ENCODE measurements around the gene CHIT1.
"Not testable (repeated sequence)": the region's sequence is repeated elsewhere in the genome, so short reads cannot be mapped to it uniquely, and the experiment has no call there.

The CHIT1 gene

DNA sequence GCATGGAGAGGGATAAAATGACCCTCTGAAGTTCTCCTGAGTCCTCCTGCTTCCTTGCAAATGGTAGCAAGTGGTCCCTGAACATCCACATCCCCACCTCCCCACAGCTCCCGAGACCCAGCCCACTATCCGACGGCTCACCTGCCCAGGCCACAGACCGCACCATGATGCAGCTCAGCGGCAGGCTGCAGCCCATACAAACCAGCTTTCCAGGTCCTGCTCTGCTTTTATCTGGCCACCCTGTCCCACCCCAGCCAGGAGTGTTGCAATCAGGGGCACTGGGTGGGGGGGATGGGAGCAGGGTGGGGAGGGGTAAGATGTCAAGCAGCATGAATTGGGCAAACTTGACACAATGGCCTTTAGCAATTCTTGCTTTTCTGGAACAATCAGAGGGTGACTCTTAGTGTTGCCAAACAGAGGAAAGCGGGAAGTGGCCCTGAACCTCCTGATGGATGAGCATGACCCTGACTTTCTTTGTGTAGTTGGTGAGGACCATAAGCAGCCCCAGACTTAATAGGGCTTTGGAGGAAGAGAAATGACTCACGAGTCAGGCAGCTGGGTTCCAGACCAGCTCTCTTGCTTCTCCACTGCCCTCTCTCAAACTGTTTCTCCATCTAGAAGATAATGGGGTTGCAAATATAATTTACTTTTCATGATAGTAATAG is at the start of gene CHIT1:
Gene CHIT1, minus strand, starts transcription at position 203 of the 665 bp plus-strand sequence. Its CDS starts 37 bp downstream, at position 166.
- no peak for DNase-seq

DNA sequence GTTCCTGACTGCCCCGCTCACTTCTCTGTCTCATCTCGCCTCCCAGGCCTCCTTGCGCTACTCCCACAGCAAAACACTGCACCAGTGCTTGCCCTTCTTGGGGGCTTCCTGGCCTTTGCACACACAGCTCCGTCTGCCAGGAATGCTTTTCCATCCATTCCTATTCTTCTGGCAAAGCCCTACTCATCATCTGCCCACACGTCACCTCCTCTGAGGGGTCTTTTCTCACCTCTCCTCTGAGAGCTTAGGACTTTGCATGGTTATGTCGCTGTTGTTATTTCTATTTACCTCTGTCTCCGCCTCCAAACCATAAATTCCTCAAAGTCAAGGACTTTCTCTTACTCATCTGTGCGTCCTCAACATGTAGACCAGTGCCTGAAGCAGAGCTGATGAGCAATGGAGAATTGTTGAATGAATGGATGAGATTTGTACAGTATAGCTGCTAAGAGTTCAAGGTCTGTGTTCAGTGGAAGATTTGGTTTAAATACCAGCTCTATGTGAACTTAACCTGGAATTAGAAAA is 49.5 kb upstream of the CHIT1 start:
- DNase-seq: no peak

DNA sequence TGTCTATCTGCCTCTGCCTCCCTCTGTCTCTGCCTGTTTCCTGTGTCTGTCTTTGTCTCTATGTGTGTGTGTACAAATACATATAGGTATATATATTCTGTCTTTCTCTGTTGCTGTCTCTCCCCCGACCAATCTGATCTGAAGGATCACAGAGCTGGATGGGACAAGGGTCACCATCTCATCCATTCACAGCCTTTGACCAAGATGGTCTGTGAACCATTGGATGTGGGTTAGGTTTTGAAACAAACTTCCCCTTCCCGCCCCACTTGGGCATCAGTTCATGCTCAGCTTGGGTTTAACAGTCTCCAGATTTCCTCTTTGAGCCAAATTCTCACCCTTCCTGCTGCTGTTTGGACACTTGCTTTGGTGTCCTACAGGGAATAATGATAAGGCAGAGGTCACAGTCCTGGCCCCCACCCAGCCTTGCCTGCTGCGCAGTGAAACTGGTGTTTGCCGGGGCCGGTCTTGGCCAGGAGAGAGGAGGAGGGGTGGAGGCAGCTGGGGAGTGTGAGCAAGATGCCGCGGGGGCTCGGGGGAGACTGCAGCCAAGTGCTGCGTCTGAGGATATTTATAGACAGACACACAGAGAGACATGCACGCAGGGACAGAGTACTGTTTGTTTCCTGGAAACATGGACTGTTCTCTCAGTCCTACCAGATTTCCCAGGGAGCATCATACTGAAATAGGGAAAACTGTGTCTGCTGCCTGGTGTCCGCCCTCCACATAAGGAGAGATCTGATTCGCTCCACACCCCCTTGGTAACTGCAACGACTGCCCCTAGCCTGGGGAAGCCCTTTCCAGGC is 48.8 kb upstream of the CHIT1 start:
- peak in 1 of 2 donors; percentile 51 for DNase-seq

DNA sequence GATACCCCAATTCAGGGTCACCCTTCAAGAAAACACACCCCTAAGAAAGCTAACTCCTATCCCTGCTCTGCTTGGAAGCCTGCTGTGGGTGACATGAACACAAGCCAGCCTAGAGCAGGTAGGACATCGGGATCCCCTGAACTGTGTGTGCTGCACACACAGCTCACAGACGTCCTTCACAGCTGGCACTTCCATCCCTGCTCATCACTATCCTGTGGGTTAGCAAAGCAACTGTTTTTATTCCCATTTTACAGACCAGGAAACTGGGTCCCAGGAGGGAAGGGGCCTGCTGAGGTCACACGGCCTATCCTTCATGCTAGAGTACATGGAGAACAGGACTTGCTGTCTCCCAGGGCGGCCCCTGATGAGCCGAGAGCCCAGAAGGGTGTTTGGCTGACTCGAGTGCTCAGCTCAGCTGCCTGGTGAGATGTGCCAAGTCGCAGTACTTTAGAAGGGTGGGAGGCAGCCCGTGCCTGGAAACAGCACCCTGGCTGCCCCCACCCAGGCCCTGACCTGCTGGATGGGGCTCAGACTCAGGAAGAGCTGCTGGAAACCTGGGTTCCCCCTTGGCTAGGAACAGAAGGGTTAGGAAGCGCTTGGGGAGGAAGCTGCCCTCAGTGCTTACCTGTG is 47.6 kb upstream of the CHIT1 start:
- DNase-seq: no peak

DNA sequence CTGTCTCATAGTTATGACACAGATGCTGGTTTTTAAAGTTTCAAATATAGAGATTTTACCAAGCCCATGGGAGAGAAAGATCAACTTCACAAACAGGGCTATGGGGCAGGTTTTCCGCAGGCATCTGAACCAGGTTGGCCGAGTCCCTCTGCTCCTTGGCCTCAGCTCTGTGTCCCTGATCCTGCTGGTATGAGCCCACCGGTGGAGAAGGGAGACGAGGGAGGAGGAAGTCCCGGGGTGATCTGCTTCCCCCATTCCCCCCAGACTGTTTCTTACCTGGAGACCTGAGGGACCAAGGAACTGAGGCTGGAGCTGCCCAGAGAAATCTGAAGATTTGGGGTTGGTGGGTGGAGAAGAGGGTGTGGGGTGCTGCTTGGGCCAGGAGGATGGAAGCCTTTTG is 46.9 kb upstream of the CHIT1 start:
- DNase-seq: no peak

DNA sequence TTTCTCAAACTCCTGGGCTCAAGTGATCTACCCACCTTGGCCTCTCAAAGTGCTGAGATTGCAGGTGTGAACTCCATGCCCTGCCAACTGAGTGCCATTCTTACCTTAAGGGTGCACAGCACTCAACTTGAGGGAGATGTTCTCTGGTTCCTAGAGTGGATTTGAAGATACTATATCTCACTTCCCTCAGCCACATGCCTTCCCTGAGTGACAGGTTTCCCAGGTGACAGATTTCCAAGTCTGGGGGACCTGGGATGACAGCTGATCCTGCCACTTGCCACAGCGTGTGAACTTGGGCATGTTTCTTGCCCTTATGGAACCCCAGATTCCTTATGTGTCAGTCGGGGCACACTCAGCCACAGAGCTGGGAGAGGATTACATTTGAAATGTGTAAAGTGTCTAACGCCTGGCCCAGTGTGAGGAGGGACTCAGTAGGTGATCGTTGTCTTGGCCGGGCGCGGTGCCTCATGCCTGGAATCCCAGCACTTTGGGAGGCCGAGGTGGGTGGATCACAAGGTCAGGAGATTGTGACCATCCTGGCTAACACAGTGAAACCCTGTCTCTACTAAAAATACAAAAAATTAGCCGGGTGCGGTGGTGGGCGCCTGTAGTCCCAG is 46.3 kb upstream of the CHIT1 start:
- DNase-seq: no peak

DNA sequence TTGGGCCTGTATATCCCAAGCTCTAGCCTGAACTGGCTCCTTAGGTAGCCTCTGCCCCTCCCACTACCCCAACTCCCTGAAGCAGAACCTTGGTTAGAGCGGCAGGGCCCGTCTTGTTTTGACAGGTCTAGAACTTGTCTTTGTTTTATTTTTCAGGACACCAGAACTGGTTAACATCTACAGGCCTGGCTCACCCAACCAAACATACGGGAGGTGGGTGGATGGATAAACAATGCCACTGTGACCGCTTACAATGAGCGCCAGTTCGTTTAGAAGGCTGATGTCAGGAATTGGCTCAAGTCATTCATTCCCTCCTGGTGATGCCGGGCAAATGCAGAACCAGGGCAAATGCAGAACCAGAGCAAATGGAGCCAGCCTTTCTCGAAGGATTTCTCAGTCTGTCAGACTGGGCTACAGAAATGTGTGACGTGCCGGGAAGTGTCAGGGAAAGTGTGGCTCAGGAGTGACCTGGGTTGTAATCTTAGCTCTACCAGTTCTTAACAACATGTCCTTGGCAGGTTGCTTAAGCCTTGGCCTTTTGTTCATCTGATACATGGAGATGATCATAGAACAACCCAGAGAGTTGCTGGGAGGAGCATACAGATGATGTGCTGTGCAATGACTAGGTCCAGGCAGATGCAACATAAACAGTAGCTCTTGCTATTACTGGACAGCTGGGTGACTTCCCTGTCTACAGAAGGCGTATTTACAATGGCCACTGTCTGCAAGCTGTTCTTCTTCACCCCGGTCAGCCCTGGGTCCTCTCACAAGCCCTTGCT is 45.3 kb upstream of the CHIT1 start:
- DNase-seq: no peak

DNA sequence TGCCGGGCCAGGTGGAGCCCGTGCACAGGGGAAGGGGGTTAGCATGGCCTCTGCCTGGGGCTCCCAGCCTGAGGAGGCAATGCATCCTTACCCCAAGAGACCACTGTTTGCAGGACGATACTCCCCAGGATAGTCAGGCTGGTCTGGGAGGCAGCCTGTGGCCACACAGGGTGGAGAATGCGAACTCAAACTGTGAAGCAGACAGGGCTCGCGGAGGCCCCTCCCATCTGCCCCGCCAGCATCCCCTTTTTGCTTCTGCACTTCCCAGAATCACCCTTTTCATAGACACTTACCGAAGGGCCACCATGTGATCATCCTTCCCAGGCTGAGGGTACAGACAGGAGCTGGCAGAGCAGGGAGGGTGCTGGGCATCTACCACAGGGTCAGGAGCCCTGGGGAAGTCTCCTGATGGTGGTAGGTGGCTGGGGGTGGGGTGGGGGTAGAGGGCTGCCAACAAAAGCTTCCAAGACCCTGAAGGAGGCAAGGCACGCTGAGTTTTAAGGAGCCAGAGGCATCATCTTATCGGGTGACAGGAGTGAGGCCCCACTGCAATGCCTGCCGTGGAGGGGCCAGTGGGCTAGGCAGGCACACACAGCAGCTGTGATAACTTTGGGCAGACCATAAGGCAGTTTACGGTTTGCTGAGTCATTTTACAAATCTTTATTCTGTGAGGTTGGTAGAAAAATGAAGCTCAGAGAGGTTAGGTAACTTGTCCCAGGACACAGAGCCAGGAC is 44.6 kb upstream of the CHIT1 start:
- peak; percentile 10 to 32 for DNase-seq

DNA sequence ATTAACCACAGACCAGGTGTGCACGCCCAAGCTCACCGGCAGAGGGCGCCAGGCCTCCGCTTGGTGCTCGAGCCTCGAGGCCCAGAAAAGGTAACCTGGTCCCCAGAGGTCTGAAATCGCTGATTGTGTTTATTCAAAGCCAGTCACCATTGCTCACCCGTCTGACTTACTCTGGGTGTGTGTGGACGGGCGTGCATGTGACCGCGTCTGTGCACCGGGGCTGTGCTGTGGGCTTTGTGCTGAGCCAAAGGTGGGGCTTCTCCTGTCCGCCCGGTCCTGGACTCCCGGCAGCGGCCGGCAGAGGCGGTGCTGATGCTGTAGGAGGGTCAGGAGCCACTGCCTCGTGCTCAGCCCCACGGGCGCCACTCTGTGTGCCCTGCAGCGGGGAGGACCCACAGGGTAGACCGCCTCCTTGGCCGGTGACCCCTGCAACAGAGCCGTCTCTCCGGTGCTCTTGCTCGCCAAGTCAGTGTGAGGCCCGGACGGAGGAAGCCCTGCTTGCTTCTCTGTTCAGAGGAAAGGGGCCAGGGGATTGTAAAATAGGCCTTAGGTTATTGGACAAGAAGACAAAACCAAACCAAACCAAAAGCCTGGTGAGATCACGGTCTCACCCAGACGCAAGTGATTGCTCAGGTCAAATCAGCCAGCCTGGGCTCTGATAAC is 43.9 kb upstream of the CHIT1 start:
- peak; percentile 73 to 75 for DNase-seq

DNA sequence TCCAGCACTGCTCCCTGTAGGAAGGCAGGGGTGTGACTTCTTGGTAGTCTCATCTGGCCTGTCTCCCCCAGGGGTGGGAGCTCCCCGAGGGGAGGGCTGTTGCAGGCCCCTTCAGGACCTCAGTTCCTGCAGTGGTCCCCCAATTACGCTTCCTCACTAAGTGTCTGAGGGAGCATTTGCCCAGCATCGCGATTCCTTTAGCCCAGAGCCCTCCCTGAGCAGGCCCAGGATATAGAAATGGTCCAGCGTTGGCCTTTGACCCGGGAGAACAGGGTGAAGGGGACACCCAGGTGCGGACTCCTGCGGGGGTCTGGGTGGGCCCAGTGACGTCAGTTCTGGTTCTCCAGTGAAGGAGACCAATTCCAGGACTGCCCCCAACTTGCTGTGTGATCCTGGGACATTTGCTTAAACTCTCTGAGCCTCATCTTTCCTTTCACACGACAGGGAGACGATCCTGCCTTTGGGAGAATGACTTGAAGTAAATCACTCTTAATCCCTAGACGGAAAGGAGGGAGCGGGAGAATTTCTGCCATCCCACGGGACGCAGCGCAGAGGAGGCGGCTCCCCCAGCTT is 43.2 kb upstream of the CHIT1 start:
- no peak for DNase-seq

DNA sequence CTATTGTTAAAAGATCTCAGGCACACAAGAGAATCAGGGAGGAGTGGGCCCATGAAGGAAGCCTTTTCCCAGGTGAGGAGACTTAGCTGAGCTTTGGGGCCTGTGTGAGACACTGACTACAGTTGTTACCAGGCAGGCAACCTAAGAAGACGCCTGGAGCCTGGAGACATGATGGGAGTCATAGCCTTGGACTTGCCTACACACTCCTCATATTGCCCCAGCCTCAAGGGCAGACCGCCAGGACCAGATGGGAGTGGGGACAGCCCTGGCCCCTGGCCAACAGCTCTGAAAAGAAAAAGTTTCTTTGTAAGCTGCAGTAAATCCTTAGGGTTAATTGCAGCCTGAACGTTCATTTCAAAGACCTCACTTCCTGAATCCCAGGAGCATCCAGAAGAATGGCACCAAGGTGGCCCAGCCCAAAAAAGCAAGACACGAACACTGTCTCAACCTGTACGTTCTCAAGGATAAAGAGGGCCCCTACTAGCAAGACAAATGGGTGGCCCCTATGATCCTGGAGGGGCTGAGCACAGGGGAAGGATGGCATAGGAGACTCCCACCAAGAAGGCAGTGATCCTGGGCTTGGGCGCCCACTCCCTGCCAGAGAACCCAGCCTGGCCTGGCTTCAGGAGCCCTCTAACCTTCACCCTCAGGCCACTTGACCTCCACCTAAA is 42.6 kb upstream of the CHIT1 start:
- DNase-seq: no peak

DNA sequence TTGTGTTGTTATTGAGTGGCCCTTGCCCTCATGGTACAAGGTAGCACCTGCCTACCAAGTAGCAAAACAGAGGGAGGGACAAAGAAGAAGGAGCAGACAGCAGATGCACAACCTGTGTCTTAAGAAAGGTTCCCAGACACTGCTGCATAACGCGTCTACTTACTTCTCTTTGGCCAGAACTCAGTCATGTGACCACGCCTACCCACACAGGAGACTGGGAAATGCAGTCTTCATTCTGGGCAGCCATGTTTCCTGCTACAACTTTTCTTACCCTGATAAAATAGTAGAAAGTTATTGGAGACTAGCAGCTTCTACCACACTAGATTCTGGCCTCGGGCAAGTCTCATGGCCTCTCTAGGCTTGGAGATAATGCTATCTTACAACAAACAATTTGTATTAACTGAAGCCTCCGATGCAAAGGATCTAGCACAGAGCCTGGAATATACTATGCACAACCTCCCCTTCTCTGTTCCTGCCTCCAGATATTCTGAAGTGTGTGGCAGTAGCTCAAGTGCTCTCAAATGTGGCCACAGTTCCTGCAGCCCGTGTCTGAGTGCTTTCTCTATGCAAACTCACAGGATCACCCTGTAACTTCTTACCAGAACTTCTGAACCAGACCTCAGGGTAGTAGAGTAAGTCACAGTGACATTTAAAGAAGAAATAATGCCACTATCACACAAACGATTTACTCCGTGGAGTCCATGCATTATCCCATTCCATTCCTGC is 41.7 kb upstream of the CHIT1 start:
- peak in 1 of 2 donors; percentile 86 for DNase-seq

DNA sequence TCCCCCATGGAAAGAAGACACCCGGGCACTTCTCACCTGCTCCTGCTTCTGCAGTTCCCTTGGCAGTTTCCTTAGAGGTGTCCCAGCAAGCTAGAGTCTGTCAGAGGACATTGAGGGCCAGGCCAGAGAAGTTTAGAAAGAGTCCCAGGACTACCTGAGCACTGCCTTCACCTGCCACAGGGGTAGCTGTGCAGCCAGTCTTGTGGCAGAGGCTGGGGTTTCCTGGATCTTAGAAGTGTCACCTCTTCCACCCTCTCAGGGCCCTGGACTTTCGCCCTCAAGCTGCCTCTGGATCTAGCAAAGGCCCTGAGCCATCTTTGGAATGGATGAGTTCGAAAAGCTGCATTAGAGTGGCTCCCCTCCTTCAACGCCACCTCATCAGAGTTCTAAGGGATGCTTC is 41.0 kb upstream of the CHIT1 start:
- no peak for DNase-seq

DNA sequence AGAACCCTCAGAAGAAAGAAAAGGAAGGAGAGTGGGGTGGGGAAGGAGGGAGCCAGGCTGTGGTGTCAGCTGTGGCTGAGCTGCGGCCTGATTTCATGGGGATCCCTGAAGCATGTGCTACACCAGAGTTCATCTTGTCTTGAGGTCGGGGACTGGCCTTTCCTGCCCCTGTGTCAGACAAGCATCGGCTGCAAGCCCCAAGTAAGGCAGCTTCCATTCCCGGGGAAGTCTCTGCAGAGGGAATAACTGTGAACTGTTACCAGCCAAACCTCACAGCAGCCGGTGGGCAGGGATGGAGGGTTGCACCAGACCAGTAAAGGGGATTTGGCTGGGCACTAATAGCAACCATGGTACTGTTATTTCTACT is 40.2 kb upstream of the CHIT1 start:
- DNase-seq: no peak

DNA sequence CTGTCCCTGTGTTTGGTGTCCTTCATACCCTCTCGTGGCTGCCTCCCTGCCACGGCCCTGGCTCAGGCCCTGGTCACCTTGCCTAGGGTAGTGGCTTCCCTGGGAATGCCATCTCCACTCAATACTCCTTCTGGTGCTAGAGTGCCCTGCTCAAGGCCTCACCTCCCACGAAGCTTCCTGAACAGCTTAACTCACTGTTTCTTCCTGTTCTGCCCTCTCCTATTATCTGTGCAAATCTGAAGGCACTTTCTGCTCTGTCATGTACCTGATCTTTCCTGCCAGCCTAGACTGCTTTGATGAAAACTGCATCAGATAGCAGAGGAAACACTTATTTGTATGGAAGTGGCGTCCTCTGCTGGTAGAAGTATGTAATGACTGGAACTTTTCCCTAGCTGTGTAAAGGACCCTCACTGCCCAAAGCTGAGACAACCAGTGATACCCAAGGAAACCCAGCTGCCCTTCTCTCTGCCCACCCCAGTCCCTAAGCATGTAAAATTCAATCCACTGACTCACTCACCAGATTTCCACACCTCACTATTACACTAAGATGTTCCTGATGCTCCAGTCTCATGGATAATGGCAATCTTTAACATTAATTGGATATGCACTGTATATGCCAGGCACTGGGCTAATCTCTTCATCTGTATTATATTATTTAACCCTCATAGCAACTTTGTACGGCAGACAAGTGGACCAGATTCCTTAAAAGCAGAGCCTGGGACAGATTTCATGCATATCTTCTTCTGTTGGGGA is 39.6 kb upstream of the CHIT1 start:
- peak in 1 of 2 donors; percentile 71 for DNase-seq

DNA sequence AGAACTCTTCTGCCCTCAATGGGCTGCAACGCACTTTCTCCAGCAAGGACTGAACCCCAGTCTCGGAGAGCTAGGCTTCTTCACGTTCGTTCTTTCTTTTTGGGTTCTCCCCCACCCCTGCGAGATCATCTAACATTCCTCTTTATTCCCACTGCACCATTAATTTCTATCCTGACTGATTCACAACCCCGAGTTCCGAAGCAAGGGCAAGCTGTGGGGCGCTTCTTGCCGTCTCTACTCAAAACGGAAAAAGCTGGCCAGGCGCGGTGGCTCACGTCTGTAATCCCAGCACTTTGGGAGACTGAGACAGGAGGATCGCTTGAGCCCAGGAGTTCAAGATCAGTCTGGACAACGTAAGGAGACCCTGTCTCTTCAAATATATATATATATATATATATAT is 38.4 kb upstream of the CHIT1 start:
- no peak for DNase-seq

DNA sequence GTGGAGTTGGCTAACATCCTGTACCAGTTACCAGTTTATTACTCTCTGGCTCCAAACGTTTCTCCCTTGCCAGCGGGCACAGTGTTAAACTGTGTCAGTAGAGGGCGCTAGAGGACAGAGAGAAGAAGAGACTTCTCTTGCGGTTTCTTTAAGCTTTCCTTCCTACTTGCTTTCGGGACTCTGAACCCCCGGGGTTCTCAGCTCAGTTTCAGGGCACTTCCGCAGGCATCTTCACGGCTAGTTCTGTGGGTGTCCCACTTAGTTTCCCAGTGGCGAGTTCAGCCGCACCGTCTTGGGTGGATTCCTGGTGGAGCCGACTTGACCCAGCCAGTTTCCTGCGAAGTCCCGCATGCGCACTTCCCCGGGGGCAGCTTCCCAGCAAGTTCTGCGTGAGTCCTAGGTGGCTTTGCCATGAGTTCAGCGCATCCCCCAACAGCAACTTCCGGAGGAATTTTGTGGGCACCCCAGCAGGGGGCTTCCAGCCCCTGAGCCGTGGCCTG is 37.9 kb upstream of the CHIT1 start:
- DNase-seq: peak; percentile 59 to 85

DNA sequence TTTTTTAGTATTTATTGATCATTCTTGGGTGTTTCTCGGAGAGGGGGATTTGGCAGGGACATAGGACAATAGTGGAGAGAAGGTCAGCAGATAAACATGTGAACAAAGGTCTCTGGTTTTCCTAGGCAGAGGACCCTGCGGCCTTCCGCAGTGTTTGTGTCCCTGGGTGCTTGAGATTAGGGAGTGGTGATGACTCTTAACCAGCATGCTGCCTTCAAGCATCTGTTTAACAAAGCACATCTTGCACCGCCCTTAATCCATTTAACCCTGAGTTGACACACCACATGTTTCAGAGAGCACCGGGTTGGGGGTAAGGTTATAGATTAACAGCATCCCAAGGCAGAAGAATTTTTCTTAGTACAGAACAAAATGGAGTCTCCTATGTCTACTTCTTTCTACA is 36.7 kb upstream of the CHIT1 start:
- DNase-seq: not testable (repeated sequence)

DNA sequence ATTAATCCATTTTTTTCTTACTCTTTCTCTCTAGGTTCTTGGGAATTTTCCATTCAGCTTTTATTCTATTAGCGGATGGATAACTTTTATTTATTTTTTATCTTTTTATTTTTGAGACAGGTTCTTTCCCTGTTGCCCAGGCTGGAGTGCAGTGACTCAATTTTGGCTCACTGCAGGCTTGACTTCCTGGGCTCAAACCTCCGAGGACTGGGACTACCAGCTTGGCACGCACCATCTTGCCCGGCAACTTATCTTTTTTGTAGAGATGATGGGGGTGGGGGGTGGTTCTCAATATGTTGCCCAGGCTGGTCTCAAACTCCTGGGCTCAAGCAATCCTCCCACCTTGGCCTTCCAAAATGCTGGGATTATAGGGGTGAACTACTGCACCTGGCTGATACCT is 36.1 kb upstream of the CHIT1 start:
- DNase-seq: no peak

All from bone marrow (tissue), 2 donors.